Activated CD4-positive, alpha-beta memory T cell treated with anti-CD3 and anti-CD28 coated beads, Interleukin-2, amount 10 ng/mL, durations not matched to agents 7 days and 5 days (primary cell): Measurements from ENCODE around the gene TNPO3. TPM values are rescaled to one million over a fixed set of nuclear protein-coding genes. Genes with fewer than 3 reads are reported as not detected.

Experiments used
- CTCF ChIA-PET: fragments of 350-600 bp; sonication (Branson Sonifier 250); formaldehyde crosslinking; loops from one replicate; lab custom pipeline; 2021; ENCODE audit warnings: antibody characterized with exemption, inconsistent platforms; lab: Charles Lee
- POLR2A ChIA-PET: fragments of 350-600 bp; sonication (Branson Sonifier 250); formaldehyde crosslinking; loops from one replicate; lab custom pipeline; 2021; ENCODE audit warnings: antibody characterized with exemption; lab: Charles Lee
- DNase-seq: peaks from one replicate; pipeline ENCODE4 v3.0.0-alpha.2; 2020
- H3K27ac Mint-ChIP-seq: one replicate; pipeline ENCODE4 v1.8.0; 2021; ENCODE audit warnings: mild to moderate bottlenecking, mixed read lengths
- H3K27me3 Mint-ChIP-seq: one replicate; pipeline ENCODE4 v1.8.0; 2021; ENCODE audit warnings: mixed read lengths
- H3K36me3 Mint-ChIP-seq: one replicate; pipeline ENCODE4 v1.8.0; 2021; ENCODE audit warnings: low read depth, mixed read lengths
- H3K4me1 Mint-ChIP-seq: one replicate; pipeline ENCODE4 v1.8.0; 2021; ENCODE audit warnings: mixed read lengths
- H3K4me3 Mint-ChIP-seq: one replicate; pipeline ENCODE4 v1.8.0; 2021; ENCODE audit warnings: mild to moderate bottlenecking, mixed read lengths
- H3K9me3 Mint-ChIP-seq: one replicate; pipeline ENCODE4 v1.8.0; 2021; ENCODE audit warnings: mixed read lengths
- total RNA-seq, 2 experiments: library from RNA; stranded (reverse); gene quantifications; one replicate each; pipeline ENCODE4 v1.2.3, GENCODE V29; 2021

The TNPO3 gene
- total RNA-seq, 2 experiments from 2014 or later = 42.7 to 44.4 TPM

DNA sequence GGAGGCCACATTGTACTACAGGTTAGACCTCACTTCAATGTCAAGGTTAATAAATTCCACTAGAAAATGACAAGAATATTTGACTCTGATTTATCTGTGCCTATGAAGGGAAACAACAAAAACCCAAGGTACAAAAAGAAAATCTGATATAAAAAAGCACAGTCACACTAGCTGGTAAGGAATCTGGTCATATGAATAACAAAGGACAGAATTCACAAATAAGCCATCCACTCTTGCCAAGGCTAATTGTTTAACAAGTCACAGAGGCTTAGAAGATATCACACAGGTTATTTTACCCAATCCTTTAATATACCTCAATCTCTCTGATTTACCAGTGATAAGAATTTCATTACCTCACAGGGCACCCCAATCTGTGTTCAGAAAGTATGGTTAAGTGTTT, 69.3 kb downstream of the TNPO3 start:
- H3K4me1 Mint-ChIP-seq = no peaks in the 10 kb centered on the region
- CTCF ChIA-PET = interaction anchor here (1.3 kb wide), 1 partner anchor 9 kb away, joined by 3 read pairs; no protein-coding TSS in a partner anchor
- H3K9me3 Mint-ChIP-seq = no peaks in the 10 kb centered on the region
- no peak overlapping the region for H3K4me3 Mint-ChIP-seq
- H3K36me3 Mint-ChIP-seq = peaks cover 63% of the 10 kb centered on the region
- no peak overlapping the region for H3K27ac Mint-ChIP-seq
- no peaks in the 10 kb centered on the region for H3K27me3 Mint-ChIP-seq
- POLR2A ChIA-PET = no interaction called here
- DNase-seq = no peak

- ChIA-PET POLR2A (interaction anchor here (0.7 kb wide), 1 partner anchor 1223 kb away, joined by 3 read pairs; no protein-coding TSS in a partner anchor), CTCF (interaction anchor here (1.3 kb wide), 1 partner anchor 315 kb away, joined by 3 read pairs; no protein-coding TSS in a partner anchor)
- H3K27me3 Mint-ChIP-seq = no peaks in the 10 kb centered on the region
- no peaks in the 10 kb centered on the region for H3K9me3 Mint-ChIP-seq
- no peaks in the 10 kb centered on the region for H3K4me1 Mint-ChIP-seq
- H3K27ac Mint-ChIP-seq = no peak overlapping the region
- peaks cover 67% of the 10 kb centered on the region for H3K36me3 Mint-ChIP-seq
- H3K4me3 Mint-ChIP-seq = no peak overlapping the region
- DNase-seq = no peak
Measured at GRCh38 chr7:128982105-128982504, 72.8 kb downstream of the TNPO3 start.

GRCh38 chr7:128974241-128974934, 80.5 kb downstream of the TNPO3 start:
- Mint-ChIP-seq H3K9me3 (no peaks in the 10 kb centered on the region), H3K36me3 (peaks cover 57% of the 10 kb centered on the region), H3K27ac (no peak overlapping the region), H3K4me1 (no peaks in the 10 kb centered on the region), H3K4me3 (no peak overlapping the region), H3K27me3 (no peaks in the 10 kb centered on the region)
- POLR2A ChIA-PET = interaction anchor here (1.0 to 1.2 kb wide), 2 partner anchors 41 to 80 kb away, joined by 3 read pairs; no protein-coding TSS in a partner anchor
- no peak for DNase-seq
- CTCF ChIA-PET = no interaction called here

GRCh38 chr7:128968624-128969023, 86.3 kb downstream of the TNPO3 start:
- Mint-ChIP-seq H3K27ac (no peak overlapping the region), H3K27me3 (no peaks in the 10 kb centered on the region), H3K4me3 (no peak overlapping the region), H3K9me3 (no peaks in the 10 kb centered on the region), H3K4me1 (peaks cover 5% of the 10 kb centered on the region), H3K36me3 (peaks cover 63% of the 10 kb centered on the region)
- POLR2A ChIA-PET = no interaction called here
- no peak for DNase-seq
- CTCF ChIA-PET = interaction anchor here (1.2 kb wide), 1 partner anchor 195 kb away, joined by 3 read pairs; no protein-coding TSS in a partner anchor

- Mint-ChIP-seq H3K27ac (no peak overlapping the region), H3K9me3 (no peaks in the 10 kb centered on the region), H3K4me1 (peaks cover 18% of the 10 kb centered on the region), H3K27me3 (no peaks in the 10 kb centered on the region), H3K36me3 (peaks cover 64% of the 10 kb centered on the region), H3K4me3 (no peak overlapping the region)
- CTCF ChIA-PET = no interaction called here
- DNase-seq = no peak
- POLR2A ChIA-PET = interaction anchor here (1.4 to 1.5 kb wide), 2 partner anchors 10 to 91 kb away, joined by 5 read pairs; no protein-coding TSS in a partner anchor
Measured at GRCh38 chr7:128963327-128963757, 91.6 kb downstream of the TNPO3 start.

GRCh38 chr7:128962899-128963298, 92.0 kb downstream of the TNPO3 start:
- no peaks in the 10 kb centered on the region for H3K9me3 Mint-ChIP-seq
- H3K27ac Mint-ChIP-seq = no peak overlapping the region
- peaks cover 65% of the 10 kb centered on the region for H3K36me3 Mint-ChIP-seq
- no peaks in the 10 kb centered on the region for H3K27me3 Mint-ChIP-seq
- H3K4me3 Mint-ChIP-seq = no peak overlapping the region
- no peak for DNase-seq
- ChIA-PET POLR2A (interaction anchor here (1.4 to 1.5 kb wide), 2 partner anchors 9 to 91 kb away, joined by 5 read pairs; no protein-coding TSS in a partner anchor), CTCF (no interaction called here)
- peaks cover 18% of the 10 kb centered on the region for H3K4me1 Mint-ChIP-seq

DNA sequence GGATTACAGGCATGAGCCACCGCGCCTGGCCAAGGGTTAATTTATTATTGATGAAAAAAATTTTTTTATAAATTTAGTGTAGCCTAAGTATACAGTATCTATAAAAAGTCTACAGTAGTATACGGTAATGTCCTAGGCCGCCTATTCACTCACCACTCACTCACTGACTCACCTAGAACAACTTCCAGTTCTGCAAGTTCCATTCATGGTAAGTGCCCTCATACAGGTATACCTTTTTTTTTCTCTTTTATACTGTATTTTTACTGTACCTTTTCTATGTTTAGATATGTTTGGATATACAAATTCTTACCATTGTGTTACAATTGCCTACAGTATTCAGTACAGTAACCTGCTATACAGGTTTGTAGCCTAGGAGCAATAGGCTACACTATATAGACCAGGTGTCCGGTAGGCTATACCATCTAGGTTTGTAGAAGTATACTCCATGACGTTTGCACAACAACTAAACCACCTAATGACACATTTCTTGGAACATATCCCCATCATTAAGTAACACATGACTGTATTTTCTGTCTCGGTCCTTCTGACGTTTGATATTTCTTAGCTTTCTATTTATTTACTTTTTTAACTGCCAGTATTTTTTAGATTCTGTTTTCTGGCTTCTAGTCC, 93.8 kb downstream of the TNPO3 start:
- H3K27me3 Mint-ChIP-seq = no peaks in the 10 kb centered on the region

DNA sequence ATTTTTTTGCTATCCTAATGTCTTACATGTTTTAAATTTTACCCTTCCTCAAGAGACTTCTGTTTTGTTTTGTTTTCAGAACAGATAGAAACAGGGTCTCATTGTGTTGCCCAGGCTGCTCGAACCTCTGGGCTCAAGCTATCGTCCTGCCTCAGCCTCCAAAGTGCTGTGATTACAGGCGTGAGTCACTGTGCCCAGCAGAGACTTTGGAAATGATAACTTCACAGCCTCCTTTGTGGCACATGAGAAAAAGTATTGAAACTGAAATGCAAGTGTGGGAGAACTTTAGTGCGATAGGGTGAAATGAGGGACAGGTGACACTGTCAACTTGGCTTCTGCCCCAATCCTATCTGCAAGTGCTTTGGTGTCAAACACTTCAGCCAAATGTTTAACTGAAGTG, 95.6 kb downstream of the TNPO3 start:
- no peak for DNase-seq
- no peak overlapping the region for H3K4me3 Mint-ChIP-seq
- ChIA-PET POLR2A (no interaction called here), CTCF (interaction anchor here (1.2 kb wide), 1 partner anchor 132 kb away, joined by 3 read pairs; no protein-coding TSS in a partner anchor)
- H3K27me3 Mint-ChIP-seq = no peaks in the 10 kb centered on the region
- peaks cover 66% of the 10 kb centered on the region for H3K36me3 Mint-ChIP-seq
- no peak overlapping the region for H3K27ac Mint-ChIP-seq
- H3K4me1 Mint-ChIP-seq = peaks cover 16% of the 10 kb centered on the region
- H3K9me3 Mint-ChIP-seq = no peaks in the 10 kb centered on the region

More for the DNA sequence above, 93.8 kb downstream of the TNPO3 start:
- DNase-seq = no peak
- Mint-ChIP-seq H3K4me3 (no peak overlapping the region), H3K9me3 (no peaks in the 10 kb centered on the region), H3K27ac (no peak overlapping the region), H3K36me3 (peaks cover 70% of the 10 kb centered on the region), H3K4me1 (peaks cover 18% of the 10 kb centered on the region)
- ChIA-PET POLR2A (no interaction called here), CTCF (interaction anchor here (0.9 kb wide), 2 partner anchors 13 to 14 kb away, joined by 3 to 4 read pairs; no protein-coding TSS in a partner anchor)

- H3K36me3 Mint-ChIP-seq = peaks cover 65% of the 10 kb centered on the region
- H3K27me3 Mint-ChIP-seq = no peaks in the 10 kb centered on the region
- no peak overlapping the region for H3K4me3 Mint-ChIP-seq
- ChIA-PET CTCF (interaction anchor here (0.9 to 2.8 kb wide), 3 partner anchors 9 to 208 kb away, joined by 4 to 8 read pairs (median 4); no protein-coding TSS in a partner anchor), POLR2A (interaction anchor here (1.1 kb wide), 1 partner anchor 14 kb away, joined by 4 read pairs; no protein-coding TSS in a partner anchor)
- no peaks in the 10 kb centered on the region for H3K9me3 Mint-ChIP-seq
- no peak for DNase-seq
- no peaks in the 10 kb centered on the region for H3K4me1 Mint-ChIP-seq
- H3K27ac Mint-ChIP-seq = no peak overlapping the region
Measured at GRCh38 chr7:128955981-128956380, 98.9 kb downstream of the TNPO3 start.

GRCh38 chr7:128954830-128955802, 99.8 kb downstream of the TNPO3 start:
- H3K27ac Mint-ChIP-seq = no peak overlapping the region
- no peaks in the 10 kb centered on the region for H3K9me3 Mint-ChIP-seq
- no peak overlapping the region for H3K4me3 Mint-ChIP-seq
- ChIA-PET POLR2A (interaction anchor here (1.1 kb wide), 1 partner anchor 58 kb away, joined by 3 read pairs; no protein-coding TSS in a partner anchor), CTCF (interaction anchor here (0.9 kb wide), 1 partner anchor 209 kb away, joined by 4 read pairs; no protein-coding TSS in a partner anchor)
- no peaks in the 10 kb centered on the region for H3K4me1 Mint-ChIP-seq
- H3K27me3 Mint-ChIP-seq = no peaks in the 10 kb centered on the region
- H3K36me3 Mint-ChIP-seq = peaks cover 69% of the 10 kb centered on the region
- no peak for DNase-seq

DNA sequence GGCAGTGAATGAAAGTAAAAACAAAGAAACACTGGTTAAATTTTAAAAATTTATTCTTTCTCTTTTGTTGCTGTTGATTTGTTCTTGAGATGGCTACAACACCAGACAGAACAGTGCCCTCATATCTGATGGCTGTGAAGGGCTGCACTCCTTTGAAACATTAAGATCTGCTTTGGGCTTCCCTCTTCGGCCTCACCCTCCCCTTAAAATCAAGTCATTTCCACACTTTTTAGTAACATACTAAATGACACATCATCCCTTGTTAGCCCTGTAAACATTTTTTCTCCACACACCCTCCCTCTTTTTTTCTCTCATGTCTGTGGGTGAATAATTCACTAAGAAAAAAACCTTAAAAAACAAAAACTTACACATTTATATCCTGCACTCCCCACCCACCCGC, 100.8 kb downstream of the TNPO3 start:
- DNase-seq = no peak
- Mint-ChIP-seq H3K27ac (no peak overlapping the region), H3K4me1 (no peaks in the 10 kb centered on the region), H3K27me3 (no peaks in the 10 kb centered on the region), H3K9me3 (no peaks in the 10 kb centered on the region), H3K4me3 (no peak overlapping the region), H3K36me3 (peaks cover 66% of the 10 kb centered on the region)
- POLR2A ChIA-PET = interaction anchor here (0.8 kb wide), 1 partner anchor 8 kb away, joined by 5 read pairs; no protein-coding TSS in a partner anchor
- CTCF ChIA-PET = interaction anchor here (0.6 kb wide), 1 partner anchor 1005 kb away, joined by 3 read pairs; no protein-coding TSS in a partner anchor

GRCh38 chr7:128951296-128951695, 103.6 kb downstream of the TNPO3 start:
- peaks cover 52% of the 10 kb centered on the region for H3K36me3 Mint-ChIP-seq
- H3K4me3 Mint-ChIP-seq = no peak overlapping the region
- no peaks in the 10 kb centered on the region for H3K4me1 Mint-ChIP-seq
- no peaks in the 10 kb centered on the region for H3K27me3 Mint-ChIP-seq
- H3K27ac Mint-ChIP-seq = peak overlapping the region; percentile 3
- ChIA-PET POLR2A (interaction anchor here (1.0 to 2.2 kb wide), 2 partner anchors 11 to 103 kb away, joined by 3 to 5 read pairs; partner anchors contain the start of gene TNPO3), CTCF (no interaction called here)
- H3K9me3 Mint-ChIP-seq = no peaks in the 10 kb centered on the region
- DNase-seq = no peak
